Ascending aorta (tissue), 2 donors: ENCODE measurements around the gene CD244. TPM values are rescaled to one million over a fixed set of nuclear protein-coding genes. Genes with fewer than 3 reads are reported as not detected.

Experiments
- DNase-seq, 2 donors: peaks; one replicate each; pipeline ENCODE4 v3.0.0-alpha.2; 2019; ENCODE audit warnings: low spot score in 2 of 2
- H3K27ac ChIP-seq, 2 donors: fragments of 200-600 bp; sonication (generic); one replicate each; pipeline ENCODE4 v1.5.1; 2016 to 2017; ENCODE audit warnings: mild to moderate bottlenecking in 1 of 2
- H3K27me3 ChIP-seq: fragments of 200-600 bp; sonication (generic); one replicate; pipeline ENCODE4 v1.5.1; 2017
- H3K36me3 ChIP-seq, 2 donors: fragments of 200-600 bp; sonication (generic); one replicate each; pipeline ENCODE4 v1.5.1; 2016
- H3K4me1 ChIP-seq, 2 donors: fragments of 200-600 bp; sonication (generic); one replicate each; pipeline ENCODE4 v1.5.1; 2016 to 2017; ENCODE audit warnings: mild to moderate bottlenecking in 1 of 2
- H3K4me3 ChIP-seq, 2 donors: fragments of 200-600 bp; sonication (generic); one replicate each; pipeline ENCODE4 v1.5.1; 2016 to 2017; ENCODE audit warnings: mild to moderate bottlenecking in 1 of 2
- H3K9me3 ChIP-seq, 2 donors: fragments of 200-600 bp; sonication (generic); one replicate each; pipeline ENCODE4 v1.5.1; 2016
- intact Hi-C: fragments of 100-400 bp; cut with DNase I; formaldehyde crosslinking; loops from one replicate; pipeline ENCODE4 v1.15.1; 2023
- total RNA-seq: library from RNA; depleted of rRNA; stranded (reverse); fragments of >200 nt; gene quantifications from one replicate; pipeline ENCODE4 v1.1.0, GENCODE V29; 2016
- TF ChIP-seq, protein P1 (sequence below), 3 experiments: fragments of 200-600 bp in 2 of 3; fragments of 450-650 bp in 1 of 3; sonication (generic) in 2 of 3; IDR thresholded peaks; one replicate each; pipeline ENCODE4 v1.5.1; 2016 to 2019; ENCODE audit warnings: antibody characterized with exemption in 3 of 3, mild to moderate bottlenecking in 1 of 3, moderate library complexity in 1 of 3

Gene CD244
- total RNA-seq, 1 donor from 2014 or later: not detected

DNA sequence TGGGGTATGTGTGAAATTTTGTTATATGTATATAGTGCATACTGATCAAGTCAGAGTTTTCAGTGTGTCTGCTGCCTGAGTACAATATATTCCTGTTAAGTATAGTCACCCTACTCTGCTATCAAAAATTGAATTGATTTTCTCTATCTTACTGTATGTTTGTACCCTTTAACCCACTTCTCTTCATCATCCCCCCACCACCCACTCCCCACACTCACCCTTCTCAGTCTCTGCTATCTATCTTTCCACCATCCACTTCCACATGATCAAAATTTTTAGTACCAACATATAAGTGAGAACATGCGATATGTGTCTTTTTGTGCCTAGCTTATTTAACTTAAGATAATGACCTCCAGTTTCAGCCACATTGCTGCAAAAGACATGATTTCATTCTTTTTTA is 62.5 kb downstream of the CD244 start:
- no peak for DNase-seq
- TF ChIP-seq, protein P1, sequence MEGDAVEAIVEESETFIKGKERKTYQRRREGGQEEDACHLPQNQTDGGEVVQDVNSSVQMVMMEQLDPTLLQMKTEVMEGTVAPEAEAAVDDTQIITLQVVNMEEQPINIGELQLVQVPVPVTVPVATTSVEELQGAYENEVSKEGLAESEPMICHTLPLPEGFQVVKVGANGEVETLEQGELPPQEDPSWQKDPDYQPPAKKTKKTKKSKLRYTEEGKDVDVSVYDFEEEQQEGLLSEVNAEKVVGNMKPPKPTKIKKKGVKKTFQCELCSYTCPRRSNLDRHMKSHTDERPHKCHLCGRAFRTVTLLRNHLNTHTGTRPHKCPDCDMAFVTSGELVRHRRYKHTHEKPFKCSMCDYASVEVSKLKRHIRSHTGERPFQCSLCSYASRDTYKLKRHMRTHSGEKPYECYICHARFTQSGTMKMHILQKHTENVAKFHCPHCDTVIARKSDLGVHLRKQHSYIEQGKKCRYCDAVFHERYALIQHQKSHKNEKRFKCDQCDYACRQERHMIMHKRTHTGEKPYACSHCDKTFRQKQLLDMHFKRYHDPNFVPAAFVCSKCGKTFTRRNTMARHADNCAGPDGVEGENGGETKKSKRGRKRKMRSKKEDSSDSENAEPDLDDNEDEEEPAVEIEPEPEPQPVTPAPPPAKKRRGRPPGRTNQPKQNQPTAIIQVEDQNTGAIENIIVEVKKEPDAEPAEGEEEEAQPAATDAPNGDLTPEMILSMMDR (IDR thresholded peaks at IDR 0.05): no peak
- Histone ChIP-seq H3K27ac (no peak overlapping the region), H3K4me3 (no peak overlapping the region), H3K9me3 (no peaks in the 10 kb centered on the region), H3K4me1 (no peaks in the 10 kb centered on the region), H3K36me3 (no peaks in the 10 kb centered on the region), H3K27me3 (no peaks in the 10 kb centered on the region)
- intact Hi-C loops: no loop called here

DNA sequence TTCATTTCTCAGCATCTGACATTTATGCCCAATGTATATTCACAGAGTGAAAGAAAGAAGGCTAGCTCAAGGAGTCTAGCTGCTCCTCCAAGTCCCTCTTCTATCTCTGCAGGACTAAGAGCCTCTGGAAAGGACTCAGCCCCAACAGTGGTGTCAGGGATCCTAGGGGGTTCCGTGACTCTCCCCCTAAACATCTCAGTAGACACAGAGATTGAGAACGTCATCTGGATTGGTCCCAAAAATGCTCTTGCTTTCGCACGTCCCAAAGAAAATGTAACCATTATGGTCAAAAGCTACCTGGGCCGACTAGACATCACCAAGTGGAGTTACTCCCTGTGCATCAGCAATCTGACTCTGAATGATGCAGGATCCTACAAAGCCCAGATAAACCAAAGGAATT is 63.0 kb downstream of the CD244 start:
- Histone ChIP-seq H3K36me3 (no peaks in the 10 kb centered on the region), H3K4me3 (no peak overlapping the region), H3K27me3 (no peaks in the 10 kb centered on the region), H3K4me1 (no peaks in the 10 kb centered on the region), H3K27ac (no peak overlapping the region), H3K9me3 (no peaks in the 10 kb centered on the region)
- DNase-seq: no peak
- intact Hi-C loops: no loop called here
- TF ChIP-seq, protein P1 (IDR thresholded peaks at IDR 0.05): no peak

DNA sequence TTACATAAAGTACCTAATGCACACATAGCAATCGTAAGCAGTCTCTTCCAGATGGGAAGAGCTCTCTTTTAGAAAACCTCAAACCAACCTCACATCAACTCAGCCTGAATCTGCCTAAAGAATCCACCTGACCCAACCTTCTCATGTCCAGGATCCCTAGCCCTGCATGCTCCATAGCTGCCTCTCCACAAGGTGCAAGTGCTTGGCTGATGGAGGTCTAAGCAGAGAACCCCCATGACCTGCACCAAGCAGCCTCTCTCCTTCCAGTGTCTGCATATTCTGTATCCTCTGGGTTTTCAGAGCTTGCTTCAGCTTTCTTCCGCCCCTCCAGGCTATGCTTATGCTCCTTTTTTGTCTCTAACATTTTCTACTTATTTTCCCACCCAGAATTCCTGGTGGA is 64.2 kb downstream of the CD244 start:
- intact Hi-C loops: no loop called here
- H3K27me3 ChIP-seq: no peaks in the 10 kb centered on the region

DNA sequence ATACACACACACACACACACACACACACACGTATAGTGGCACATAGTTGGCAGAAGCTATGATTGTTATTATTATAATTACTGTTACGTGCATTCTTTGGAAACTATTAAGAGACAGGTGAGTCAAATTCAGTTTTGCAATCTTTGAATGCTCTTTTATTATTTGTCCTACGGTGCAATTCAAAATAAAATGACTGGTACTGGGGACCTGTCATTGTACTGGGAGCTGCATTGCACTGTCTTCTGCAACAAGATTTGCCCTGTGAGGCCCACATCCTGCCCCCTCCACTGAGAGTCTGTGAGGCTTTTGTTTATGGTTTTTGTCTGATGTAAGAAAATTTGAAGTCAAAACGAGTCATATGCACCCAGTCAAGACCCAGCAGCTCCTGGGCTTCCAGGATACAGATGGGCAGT is 64.8 kb downstream of the CD244 start:
- no peak overlapping the region for H3K4me3 ChIP-seq
- intact Hi-C loops: no loop called here

More for the DNA sequence above, 64.2 kb downstream of the CD244 start:
- Histone ChIP-seq H3K4me1 (no peaks in the 10 kb centered on the region), H3K4me3 (no peak overlapping the region), H3K27ac (no peak overlapping the region), H3K36me3 (no peaks in the 10 kb centered on the region), H3K9me3 (no peaks in the 10 kb centered on the region)
- TF ChIP-seq, protein P1 (IDR thresholded peaks at IDR 0.05): no peak
- DNase-seq: no peak

DNA sequence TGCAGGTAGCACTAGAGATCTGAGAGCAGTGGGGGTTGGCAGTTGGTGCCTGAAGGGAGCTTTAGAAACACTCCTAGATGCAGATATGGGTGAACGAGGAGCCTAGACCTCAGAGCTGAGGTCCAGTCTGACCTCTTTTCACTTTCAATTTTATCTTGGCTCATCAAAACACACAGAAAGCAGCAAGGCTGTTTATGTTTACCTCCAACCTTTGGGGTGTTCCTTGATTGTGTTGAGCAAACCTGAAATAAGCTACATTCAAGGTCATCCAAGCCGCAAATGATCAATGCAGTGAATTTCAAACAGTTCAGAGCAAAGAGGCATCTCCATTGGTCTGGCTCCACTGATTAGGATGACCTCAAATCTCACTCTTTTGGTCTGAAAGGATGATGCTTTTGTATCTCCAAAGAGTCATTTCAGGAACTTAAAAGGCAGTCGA is 65.4 kb downstream of the CD244 start:
- Histone ChIP-seq H3K4me1 (no peaks in the 10 kb centered on the region), H3K36me3 (no peaks in the 10 kb centered on the region), H3K27me3 (no peaks in the 10 kb centered on the region), H3K9me3 (no peaks in the 10 kb centered on the region), H3K27ac (no peak overlapping the region), H3K4me3 (no peak overlapping the region)
- TF ChIP-seq, protein P1 (IDR thresholded peaks at IDR 0.05): no peak
- intact Hi-C loops: no loop called here
- no peak for DNase-seq

More for the DNA sequence above, 64.8 kb downstream of the CD244 start:
- no peaks in the 10 kb centered on the region for H3K27me3 ChIP-seq
- DNase-seq: no peak
- H3K9me3 ChIP-seq: no peaks in the 10 kb centered on the region
- TF ChIP-seq, protein P1 (IDR thresholded peaks at IDR 0.05): no peak
- H3K4me1 ChIP-seq: no peaks in the 10 kb centered on the region
- H3K27ac ChIP-seq: no peak overlapping the region
- no peaks in the 10 kb centered on the region for H3K36me3 ChIP-seq

DNA sequence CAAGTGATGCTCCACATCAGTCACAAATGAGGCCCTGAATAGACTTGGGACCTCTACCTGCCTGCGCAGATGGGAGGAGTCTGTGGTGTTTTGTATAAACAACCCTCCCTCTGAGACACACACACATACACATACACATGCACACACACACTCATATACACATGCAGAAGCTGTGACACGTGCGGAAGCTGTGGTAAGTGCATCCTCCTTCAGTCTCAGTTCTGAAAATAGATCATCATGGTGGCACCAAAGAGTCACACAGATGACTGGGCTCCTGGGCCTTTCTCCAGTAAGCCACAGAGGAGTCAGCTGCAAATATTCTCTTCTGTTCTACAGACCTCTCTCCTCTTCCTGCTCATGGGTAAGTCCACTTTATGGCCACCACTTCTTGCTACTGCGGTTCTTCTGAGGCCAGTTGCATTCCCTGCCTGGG is 66.7 kb downstream of the CD244 start, which contains the start of gene LY9:
Gene LY9 (plus strand): TSS at position 224 of the 433 bp plus-strand sequence. CDS start 14 bp downstream, at position 238.
- Histone ChIP-seq H3K9me3 (no peaks in the 10 kb centered on the region), H3K4me1 (no peaks in the 10 kb centered on the region), H3K27me3 (no peaks in the 10 kb centered on the region), H3K4me3 (no peak within 1 kb of the TSS), H3K27ac (no peak within 1 kb of the TSS), H3K36me3 (no peaks in the 10 kb centered on the region)
- intact Hi-C loops: no loop called here
- DNase-seq: peak in 1 of 2 donors; percentile 24
- TF ChIP-seq, protein P1 (IDR thresholded peaks at IDR 0.05): no peak
